Endothelial cell of umbilical vein (primary cell): Measurements from ENCODE around the gene AOX1.

Source experiments
- EZH2 ChIP-seq: IDR thresholded peaks from 2 replicates; pipeline ENCODE4 v1.6.1; 2012; ENCODE audit warnings: borderline replicate concordance, low read depth, mild to moderate bottlenecking, moderate library complexity, low read length, inconsistent platforms; ENCODE audit not compliant: severe bottlenecking
- MAX ChIP-seq: IDR thresholded peaks from 2 replicates; pipeline ENCODE4 v1.6.1; 2011; ENCODE audit not compliant: insufficient read depth, insufficient read length
- POLR2A ChIP-seq: IDR thresholded peaks from 2 replicates; pipeline ENCODE4 v1.6.1; 2012; ENCODE audit warnings: low read depth, mild to moderate bottlenecking, control low read depth, low read length
- POLR2AphosphoS5 ChIP-seq: IDR thresholded peaks from 2 replicates; pipeline ENCODE4 v1.6.1; 2012; ENCODE audit warnings: low read depth, mild to moderate bottlenecking, control low read depth, low read length, moderate library complexity; ENCODE audit not compliant: insufficient read depth
- TF ChIP-seq, protein P1 (sequence below), 2 donors: IDR thresholded peaks; 1 replicate in 1 of 2; 2 replicates in 1 of 2; pipeline ENCODE4 v1.5.1; 2011; ENCODE audit warnings: low read length in 2 of 2, mild to moderate bottlenecking in 2 of 2, moderate library complexity in 2 of 2, control low read depth in 1 of 2, inconsistent platforms in 1 of 2, low read depth in 1 of 2; ENCODE audit not compliant: insufficient read depth in 1 of 2; ENCODE audit errors: extremely low read depth in 1 of 2

- TF ChIP-seq POLR2A (no peak), EZH2 (no peak), MAX (no peak), POLR2AphosphoS5 (no peak)
- TF ChIP-seq, protein P1, sequence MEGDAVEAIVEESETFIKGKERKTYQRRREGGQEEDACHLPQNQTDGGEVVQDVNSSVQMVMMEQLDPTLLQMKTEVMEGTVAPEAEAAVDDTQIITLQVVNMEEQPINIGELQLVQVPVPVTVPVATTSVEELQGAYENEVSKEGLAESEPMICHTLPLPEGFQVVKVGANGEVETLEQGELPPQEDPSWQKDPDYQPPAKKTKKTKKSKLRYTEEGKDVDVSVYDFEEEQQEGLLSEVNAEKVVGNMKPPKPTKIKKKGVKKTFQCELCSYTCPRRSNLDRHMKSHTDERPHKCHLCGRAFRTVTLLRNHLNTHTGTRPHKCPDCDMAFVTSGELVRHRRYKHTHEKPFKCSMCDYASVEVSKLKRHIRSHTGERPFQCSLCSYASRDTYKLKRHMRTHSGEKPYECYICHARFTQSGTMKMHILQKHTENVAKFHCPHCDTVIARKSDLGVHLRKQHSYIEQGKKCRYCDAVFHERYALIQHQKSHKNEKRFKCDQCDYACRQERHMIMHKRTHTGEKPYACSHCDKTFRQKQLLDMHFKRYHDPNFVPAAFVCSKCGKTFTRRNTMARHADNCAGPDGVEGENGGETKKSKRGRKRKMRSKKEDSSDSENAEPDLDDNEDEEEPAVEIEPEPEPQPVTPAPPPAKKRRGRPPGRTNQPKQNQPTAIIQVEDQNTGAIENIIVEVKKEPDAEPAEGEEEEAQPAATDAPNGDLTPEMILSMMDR (IDR thresholded peaks at IDR 0.05; ENCODE audit: extremely low read depth in 1 of 2, insufficient read depth in 1 of 2, low read depth in 1 of 2, low read length in 2 of 2): no peak
Observed at GRCh38 chr2:200634231-200634964, 48.6 kb downstream of the AOX1 start.
